ENCODE data around the gene COP1. TPM values are rescaled to one million over a fixed set of nuclear protein-coding genes. Genes with fewer than 3 reads are reported as not detected.

Gene COP1
- total RNA-seq, 1 donor from 2014 or later = 46.3 TPM

DNA sequence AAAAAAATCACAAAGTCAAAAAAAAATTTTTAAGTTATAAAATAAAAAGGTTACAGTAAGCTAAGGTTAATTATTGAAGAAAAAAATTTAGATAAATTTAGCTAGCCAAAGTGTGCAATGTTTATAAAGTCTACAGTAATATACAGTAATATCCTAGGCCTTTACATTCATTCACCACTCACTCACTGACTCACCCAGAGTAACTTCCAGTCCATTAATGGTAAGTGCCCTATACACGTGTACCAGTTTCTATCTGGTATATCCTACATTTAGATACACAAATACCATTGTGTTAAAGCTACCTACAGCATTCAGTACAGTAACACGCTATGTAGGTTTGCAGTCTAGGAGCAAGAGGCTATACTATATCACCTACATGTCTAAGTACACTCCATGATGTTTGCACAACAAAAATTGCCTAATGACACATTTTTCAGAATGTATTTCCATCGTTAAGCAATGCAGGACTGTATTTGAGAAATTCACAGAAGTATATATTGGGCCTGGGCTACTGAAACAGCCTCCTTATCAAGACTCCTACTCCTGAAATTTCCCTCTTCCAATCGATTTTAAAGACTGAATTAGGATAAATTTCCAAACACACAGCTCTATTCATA, 155.1 kb downstream of the COP1 start:
- no peaks in the 10 kb centered on the region for H3K4me1 ChIP-seq
- no peaks in the 10 kb centered on the region for H3K27me3 ChIP-seq (ENCODE audit: low read depth)
- DNase-seq (no peak), ATAC-seq (no peak)
- H3K27ac ChIP-seq = no peak overlapping the region
- intact Hi-C loops (cut with DNase I) = no loop called here
- TF ChIP-seq, protein P1, sequence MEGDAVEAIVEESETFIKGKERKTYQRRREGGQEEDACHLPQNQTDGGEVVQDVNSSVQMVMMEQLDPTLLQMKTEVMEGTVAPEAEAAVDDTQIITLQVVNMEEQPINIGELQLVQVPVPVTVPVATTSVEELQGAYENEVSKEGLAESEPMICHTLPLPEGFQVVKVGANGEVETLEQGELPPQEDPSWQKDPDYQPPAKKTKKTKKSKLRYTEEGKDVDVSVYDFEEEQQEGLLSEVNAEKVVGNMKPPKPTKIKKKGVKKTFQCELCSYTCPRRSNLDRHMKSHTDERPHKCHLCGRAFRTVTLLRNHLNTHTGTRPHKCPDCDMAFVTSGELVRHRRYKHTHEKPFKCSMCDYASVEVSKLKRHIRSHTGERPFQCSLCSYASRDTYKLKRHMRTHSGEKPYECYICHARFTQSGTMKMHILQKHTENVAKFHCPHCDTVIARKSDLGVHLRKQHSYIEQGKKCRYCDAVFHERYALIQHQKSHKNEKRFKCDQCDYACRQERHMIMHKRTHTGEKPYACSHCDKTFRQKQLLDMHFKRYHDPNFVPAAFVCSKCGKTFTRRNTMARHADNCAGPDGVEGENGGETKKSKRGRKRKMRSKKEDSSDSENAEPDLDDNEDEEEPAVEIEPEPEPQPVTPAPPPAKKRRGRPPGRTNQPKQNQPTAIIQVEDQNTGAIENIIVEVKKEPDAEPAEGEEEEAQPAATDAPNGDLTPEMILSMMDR (IDR thresholded peaks at IDR 0.05) = no peak
- H3K9me3 ChIP-seq = no peaks in the 10 kb centered on the region
- no peaks in the 10 kb centered on the region for H3K36me3 ChIP-seq
- H3K4me3 ChIP-seq = no peak overlapping the region

DNA sequence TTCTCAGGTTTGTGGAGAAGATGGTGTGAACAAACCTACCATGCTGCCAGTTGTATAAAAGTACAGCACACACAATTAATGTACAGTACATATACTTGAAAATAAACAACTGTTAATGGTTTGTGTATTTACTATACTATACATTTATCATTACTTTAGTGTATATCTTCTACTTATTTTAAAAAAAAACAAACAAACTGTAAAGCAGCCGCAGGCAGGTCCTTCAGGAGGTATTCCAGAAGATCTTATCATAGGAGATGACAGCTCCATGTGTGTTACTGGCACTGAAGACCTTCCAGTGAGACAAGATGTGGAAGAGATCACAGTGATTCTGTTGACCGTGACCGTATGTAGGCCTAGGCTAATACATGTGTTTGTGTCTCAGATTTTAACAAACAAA, 155.7 kb downstream of the COP1 start:
- Histone ChIP-seq H3K27ac (no peak overlapping the region), H3K9me3 (no peaks in the 10 kb centered on the region), H3K4me1 (no peaks in the 10 kb centered on the region), H3K4me3 (no peak overlapping the region), H3K27me3 (ENCODE audit: low read depth) (no peaks in the 10 kb centered on the region), H3K36me3 (no peaks in the 10 kb centered on the region)
- DNase-seq (no peak), ATAC-seq (no peak)
- intact Hi-C loops (cut with DNase I) = no loop called here
- TF ChIP-seq, protein P1 (IDR thresholded peaks at IDR 0.05) = no peak

DNA sequence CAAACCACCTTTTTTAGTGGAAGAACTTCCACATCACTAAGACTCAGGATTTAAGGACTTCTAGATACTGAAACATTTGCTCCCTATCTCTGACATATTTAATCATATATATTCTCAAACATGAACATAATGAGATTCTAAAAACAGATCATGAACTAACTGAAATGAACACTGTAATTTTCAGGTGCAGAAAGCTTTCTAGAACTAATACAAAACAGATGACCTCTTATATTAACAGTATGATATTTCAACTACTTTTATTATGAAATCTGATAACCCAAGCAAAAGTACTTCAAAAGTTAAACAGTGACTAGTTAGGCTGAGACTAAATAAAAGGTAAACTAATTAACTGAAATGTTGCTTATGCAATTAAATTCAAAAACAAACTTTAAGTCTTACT, 157.5 kb downstream of the COP1 start:
- no peak overlapping the region for H3K27ac ChIP-seq
- no peak overlapping the region for H3K4me3 ChIP-seq
- TF ChIP-seq, protein P1 (IDR thresholded peaks at IDR 0.05) = no peak
- intact Hi-C loops (cut with DNase I) = no loop called here
- ATAC-seq (no peak), DNase-seq (no peak)
- no peaks in the 10 kb centered on the region for H3K4me1 ChIP-seq
- no peaks in the 10 kb centered on the region for H3K27me3 ChIP-seq (ENCODE audit: low read depth)
- no peaks in the 10 kb centered on the region for H3K9me3 ChIP-seq
- H3K36me3 ChIP-seq = peaks cover 4% of the 10 kb centered on the region

DNA sequence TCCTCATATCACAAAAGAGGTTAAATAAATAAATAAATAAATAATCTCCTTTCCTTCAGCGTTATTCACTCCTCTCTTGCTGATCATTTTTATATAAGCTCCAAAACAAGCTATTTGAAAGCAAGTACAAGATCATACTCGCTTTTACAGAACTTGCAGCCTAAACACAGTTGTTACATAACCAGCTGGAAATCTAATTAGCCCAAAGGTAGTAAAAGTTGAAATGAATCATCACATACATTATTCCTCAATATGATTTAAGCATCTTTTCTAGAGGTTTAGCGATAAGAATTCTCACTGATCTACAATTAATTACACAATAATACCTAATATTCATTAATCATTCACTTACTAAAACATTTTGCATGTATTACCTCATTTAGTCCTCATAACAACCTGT, 160.2 kb downstream of the COP1 start:
- Histone ChIP-seq H3K27ac (no peak overlapping the region), H3K9me3 (no peaks in the 10 kb centered on the region), H3K36me3 (peaks cover 26% of the 10 kb centered on the region), H3K4me3 (no peak overlapping the region), H3K4me1 (no peaks in the 10 kb centered on the region), H3K27me3 (ENCODE audit: low read depth) (no peaks in the 10 kb centered on the region)
- intact Hi-C loops (cut with DNase I) = no loop called here
- TF ChIP-seq, protein P1 (IDR thresholded peaks at IDR 0.05) = no peak
- DNase-seq (no peak), ATAC-seq (no peak)

DNA sequence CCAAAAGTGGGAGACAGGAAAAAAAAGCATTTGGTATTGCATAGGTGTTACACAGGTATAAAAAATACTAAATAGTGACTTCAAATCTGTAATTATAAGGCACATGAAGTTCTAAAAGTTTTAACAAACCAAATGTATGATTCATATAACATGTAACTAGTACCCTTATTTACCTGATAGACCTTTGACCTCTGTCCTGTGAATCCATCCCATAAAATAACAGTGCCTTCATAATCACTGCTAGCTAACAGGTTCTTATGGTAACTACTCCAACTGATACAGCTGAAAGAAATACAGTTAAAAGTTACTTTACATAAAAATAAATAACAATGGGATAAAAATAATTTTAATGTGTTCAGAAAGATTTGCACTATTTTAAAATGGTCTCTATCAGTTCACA, 163.5 kb downstream of the COP1 start:
- ATAC-seq (no peak), DNase-seq (no peak)
- intact Hi-C loops (cut with DNase I) = no loop called here
- TF ChIP-seq, protein P1 (IDR thresholded peaks at IDR 0.05) = no peak
- Histone ChIP-seq H3K36me3 (peaks cover 54% of the 10 kb centered on the region), H3K27me3 (ENCODE audit: low read depth) (no peaks in the 10 kb centered on the region), H3K9me3 (no peaks in the 10 kb centered on the region), H3K4me1 (no peaks in the 10 kb centered on the region), H3K4me3 (no peak overlapping the region), H3K27ac (no peak overlapping the region)

Measured in lower lobe of right lung (tissue), 2 donors.